GM10266 (cell line): ENCODE measurements around the gene RASGRF1.
A peak's percentile ranks its signal among the peaks of the same experiment; 100 is the strongest.
"Not testable (repeated sequence)": the region's sequence is repeated elsewhere in the genome, so short reads cannot be mapped to it uniquely, and the experiment has no call there.

ENCODE experiments used
- DNase-seq: peaks from one replicate; pipeline ENCODE4 v3.0.0; 2012; ENCODE audit errors: extremely low spot score
- CTCF ChIP-seq: IDR thresholded peaks from 2 replicates; pipeline ENCODE4 v1.5.1; 2012; ENCODE audit warnings: mild to moderate bottlenecking, low read depth; ENCODE audit not compliant: control insufficient read depth, insufficient read depth; ENCODE audit errors: missing control alignments

RASGRF1 gene

GRCh38 chr15:79028411-79028964, 62.1 kb downstream of the RASGRF1 start:
- TF ChIP-seq CTCF: peak; percentile 93
- DNase-seq: peak; percentile 67

- no peak for TF ChIP-seq CTCF
- no peak for DNase-seq
Measured at GRCh38 chr15:79027532-79028410, 62.8 kb downstream of the RASGRF1 start.

- DNase-seq: no peak
- TF ChIP-seq CTCF: no peak
Measured at GRCh38 chr15:79025802-79026201, 64.8 kb downstream of the RASGRF1 start.

- peak; percentile 21 for TF ChIP-seq CTCF
- DNase-seq: peak; percentile 33
Measured at GRCh38 chr15:79025201-79025600, 65.4 kb downstream of the RASGRF1 start.

- DNase-seq: not testable (repeated sequence)
Measured at GRCh38 chr15:79024493-79024892, 66.1 kb downstream of the RASGRF1 start.

GRCh38 chr15:79023918-79024317, 66.7 kb downstream of the RASGRF1 start:
- DNase-seq: no peak
- no peak for TF ChIP-seq CTCF

- DNase-seq: no peak
- no peak for TF ChIP-seq CTCF
Measured at GRCh38 chr15:79023546-79023890, 67.1 kb downstream of the RASGRF1 start.
